IMR-90 (cell line): Measurements from ENCODE around the gene PFKFB1. TPM values are rescaled to one million over a fixed set of nuclear protein-coding genes. Genes with fewer than 3 reads are reported as not detected.

Source experiments
- ATAC-seq: fragments of 200-7000 bp; cut with Tn5 transposase; 2 replicates; pipeline ENCODE4 v1.9.1; 2020; ENCODE audit warnings: low read depth, mild to moderate bottlenecking, moderate library complexity
- BruUV-seq: library from RNA; stranded (reverse); fragments of 400-500 nt; replicated peaks from 2 replicates; lab custom pipeline; 2021; lab: Mats Ljungman, UMichigan
- CTCF ChIA-PET: fragments of 300-600 bp; formaldehyde crosslinking; extraction: SDS; loops from one replicate; lab custom pipeline; 2021; ENCODE audit warnings: antibody characterized with exemption; lab: Yijun Ruan, JAX
- POLR2A ChIA-PET: fragments of 300-600 bp; sonication (Branson Sonifier 250); formaldehyde crosslinking; loops from one replicate; lab custom pipeline; 2022; ENCODE audit warnings: antibody characterized with exemption; ENCODE audit not compliant: unreplicated experiment; lab: Charles Lee
- DNase-seq: peaks from one replicate; pipeline ENCODE4 v3.0.0; 2013
- H2AFZ ChIP-seq: replicated peaks from 2 replicates; pipeline ENCODE3; 2013; ENCODE audit warnings: low read length, mild to moderate bottlenecking; ENCODE audit not compliant: poor library complexity
- H2AK5ac ChIP-seq: 2 replicates; pipeline ENCODE4 v1.6.1; 2013; ENCODE audit warnings: low read depth, low read length, inconsistent platforms
- H2AK9ac ChIP-seq: replicated peaks from 2 replicates; pipeline ENCODE3; 2013; ENCODE audit warnings: mild to moderate bottlenecking, low read depth, low read length, moderate library complexity; ENCODE audit not compliant: poor library complexity
- H2BK120ac ChIP-seq: 2 replicates; pipeline ENCODE4 v1.6.1; 2013; ENCODE audit warnings: low read depth, low read length, inconsistent platforms
- H2BK15ac ChIP-seq: 3 replicates; pipeline ENCODE4 v1.6.1; 2013; ENCODE audit warnings: low read depth, low read length, inconsistent platforms
- H2BK20ac ChIP-seq: 2 replicates; pipeline ENCODE4 v1.6.1; 2013; ENCODE audit warnings: low read depth, mild to moderate bottlenecking, inconsistent platforms, low read length, moderate library complexity
- H2BK5ac ChIP-seq: 2 replicates; pipeline ENCODE4 v1.6.1; 2013; ENCODE audit warnings: mild to moderate bottlenecking, low read depth, low read length, inconsistent platforms; ENCODE audit not compliant: poor library complexity, severe bottlenecking
- H3K14ac ChIP-seq: replicated peaks from 2 replicates; pipeline ENCODE4 v1.6.1; 2013; ENCODE audit warnings: low read depth, low read length, inconsistent platforms
- H3K18ac ChIP-seq: 2 replicates; pipeline ENCODE4 v1.6.1; 2013; ENCODE audit warnings: low read depth, low read length, control low read depth
- H3K23ac ChIP-seq: 2 replicates; pipeline ENCODE4 v1.6.1; 2013; ENCODE audit warnings: low read depth, low read length, inconsistent platforms
- H3K27ac ChIP-seq: 2 replicates; pipeline ENCODE4 v1.5.1; 2013; ENCODE audit warnings: mild to moderate bottlenecking, control low read depth, low read length; ENCODE audit not compliant: insufficient read depth
- H3K27me3 ChIP-seq: 2 replicates; pipeline ENCODE4 v1.6.1; 2013; ENCODE audit warnings: low read length; ENCODE audit not compliant: control insufficient read depth, insufficient read depth
- H3K36me3 ChIP-seq: 2 replicates; pipeline ENCODE4 v1.6.1; 2013; ENCODE audit warnings: low read length, mixed read lengths; ENCODE audit not compliant: control insufficient read depth, insufficient read depth
- H3K4ac ChIP-seq: 2 replicates; pipeline ENCODE4 v1.6.1; 2013; ENCODE audit warnings: low read depth, low read length, inconsistent platforms
- H3K4me1 ChIP-seq: 2 replicates; pipeline ENCODE4 v1.6.1; 2013; ENCODE audit warnings: low read length, mixed read lengths; ENCODE audit not compliant: control insufficient read depth, insufficient read depth
- H3K4me2 ChIP-seq: 2 replicates; pipeline ENCODE4 v1.6.1; 2013; ENCODE audit warnings: low read depth, mild to moderate bottlenecking, control low read depth, low read length, moderate library complexity
- H3K4me3 ChIP-seq: 2 replicates; pipeline ENCODE4 v1.5.1; 2013; ENCODE audit warnings: low read depth, mild to moderate bottlenecking, control low read depth, low read length, moderate library complexity; ENCODE audit not compliant: insufficient read depth
- H3K56ac ChIP-seq: 2 replicates; pipeline ENCODE4 v1.6.1; 2013; ENCODE audit warnings: low read length, inconsistent platforms; ENCODE audit not compliant: insufficient read depth; ENCODE audit errors: extremely low read depth
- H3K79me1 ChIP-seq, 2 experiments: 2 replicates each; pipeline ENCODE4 v1.6.1; 2013; ENCODE audit warnings: low read length in 2 of 2, inconsistent platforms in 1 of 2, low read depth in 1 of 2
- H3K9ac ChIP-seq: 2 replicates; pipeline ENCODE4 v1.6.1; 2013; ENCODE audit warnings: low read depth, low read length, control low read depth
- H3K9me1 ChIP-seq: 2 replicates; pipeline ENCODE4 v1.6.1; 2013; ENCODE audit warnings: low read length, inconsistent platforms; ENCODE audit not compliant: insufficient read depth
- H3K9me3 ChIP-seq: 2 replicates; pipeline ENCODE4 v1.6.1; 2013; ENCODE audit warnings: low read length; ENCODE audit not compliant: control insufficient read depth, insufficient read depth
- H4K20me1 ChIP-seq: 2 replicates; pipeline ENCODE4 v1.6.1; 2013; ENCODE audit warnings: low read length, inconsistent platforms; ENCODE audit not compliant: insufficient read depth
- H4K5ac ChIP-seq: 2 replicates; pipeline ENCODE4 v1.6.1; 2013; ENCODE audit warnings: mild to moderate bottlenecking, low read depth, low read length, control low read depth
- H4K8ac ChIP-seq, 2 experiments: 2 replicates each; pipeline ENCODE4 v1.6.1; 2013; ENCODE audit warnings: low read depth in 2 of 2, low read length in 2 of 2, control low read depth in 1 of 2, inconsistent platforms in 1 of 2
- H4K91ac ChIP-seq: 2 replicates; pipeline ENCODE4 v1.6.1; 2013; ENCODE audit warnings: low read depth, low read length, inconsistent platforms; ENCODE audit not compliant: insufficient read depth
- BHLHE40 ChIP-seq: fragments of 150-350 bp; IDR thresholded peaks from 2 replicates; pipeline ENCODE4 v1.6.1; 2016; ENCODE audit warnings: mild to moderate bottlenecking, low read depth, low read length
- CHD1 ChIP-seq: IDR thresholded peaks from 2 replicates; pipeline ENCODE4 v1.6.1; 2012; ENCODE audit warnings: low read depth, low read length, improper control_type of control experiment
- MAFK ChIP-seq: IDR thresholded peaks from 2 replicates; pipeline ENCODE4 v1.6.1; 2012; ENCODE audit warnings: low read depth, low read length, improper control_type of control experiment
- RCOR1 ChIP-seq: IDR thresholded peaks from 2 replicates; pipeline ENCODE4 v1.6.1; 2012; ENCODE audit warnings: mild to moderate bottlenecking, low read length, improper control_type of control experiment; ENCODE audit not compliant: insufficient replicate concordance
- RFX5 ChIP-seq: IDR thresholded peaks from 2 replicates; pipeline ENCODE4 v1.8.0; 2012; ENCODE audit warnings: low read depth, mild to moderate bottlenecking, low read length, moderate library complexity
- SMC3 ChIP-seq: fragments of 150-350 bp; IDR thresholded peaks from 2 replicates; pipeline ENCODE4 v1.6.1; 2016; ENCODE audit warnings: low read depth, mild to moderate bottlenecking, antibody characterized with exemption, low read length, moderate library complexity
- WGBS, 2 experiments: methylation state at CpG; one replicate each; pipeline versions ENCODE4 v1.1.5 to v1.1.7; 2013; ENCODE audit warnings: missing lambda C conversion rate in 2 of 2; ENCODE audit not compliant: insufficient read length in 1 of 2; ENCODE audit errors: extremely low coverage in 2 of 2; 5-methylcytosine and 5-hydroxymethylcytosine counted together
- dilution Hi-C: fragments of 300-500 bp; cut with HindIII; formaldehyde crosslinking; loops from one replicate; pipeline ENCODE4 v1.14.3; 2018; ENCODE audit warnings: low sequenced_read_pairs; ENCODE audit not compliant: unreplicated experiment
- in situ Hi-C: fragments of 300-500 bp; cut with MboI; formaldehyde crosslinking; loops from 3 replicates; pipeline ENCODE4 v1.14.3; 2019; ENCODE audit warnings: low sequenced_read_pairs, inconsistent platforms, mixed read lengths
- intact Hi-C: fragments of 100-400 bp; cut with micrococcal nuclease; formaldehyde crosslinking; loops from 2 replicates; pipeline ENCODE4 v1.10.0; 2022
- polyA plus RNA-seq, 3 experiments: library from polyadenylated mRNA; depleted of rRNA; stranded (reverse); fragments of >200 nt; gene quantifications; 2 replicates each; pipeline ENCODE4 v1.2.3, GENCODE V29; 2012; ENCODE audit warnings: low replicate concordance in 1 of 3
- total RNA-seq: library from RNA; depleted of rRNA; stranded (reverse); fragments of >200 nt; gene quantifications from 2 replicates; pipeline ENCODE4 v1.2.3, GENCODE V29; 2012
- TF ChIP-seq, protein P1 (sequence below): fragments of 150-350 bp; IDR thresholded peaks from 2 replicates; pipeline ENCODE4 v1.6.1; 2017; ENCODE audit warnings: mild to moderate bottlenecking, antibody characterized with exemption, low read length, low read depth
- TF ChIP-seq, protein P2 (sequence below): conservative IDR thresholded peaks from 2 replicates; pipeline ENCODE4 v1.5.1; 2012; ENCODE audit warnings: mild to moderate bottlenecking, low read depth, low read length, improper control_type of control experiment

PFKFB1 gene
- total and polyA plus RNA-seq, 2 of the 4 experiments (the other 2 are of a cell fraction) = under 0.01 to 0.15 TPM

DNA sequence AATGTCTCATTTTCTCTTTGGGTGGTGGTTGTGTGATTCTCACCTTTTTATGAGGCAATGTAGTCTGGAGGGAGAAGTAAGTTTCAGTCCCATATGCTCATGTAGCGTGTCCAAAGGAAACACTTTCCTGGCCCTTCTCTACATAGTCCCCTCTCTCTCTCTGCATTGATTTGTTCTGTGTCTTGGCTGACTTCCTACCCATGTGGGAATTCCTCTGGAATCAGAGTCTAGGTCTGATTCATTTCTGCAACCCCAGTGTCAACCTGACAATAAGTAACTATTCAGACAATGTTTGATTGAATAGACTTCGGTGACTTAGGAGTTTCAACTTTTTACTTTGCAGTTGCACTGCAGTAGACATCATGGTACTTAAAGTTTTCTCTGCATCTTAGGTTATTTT is 39.4 kb upstream of the PFKFB1 start:
- H3K23ac ChIP-seq = no peak overlapping the region
- H4K91ac ChIP-seq = no peak overlapping the region
- ATAC-seq = no peak
- no peak overlapping the region for H2AK5ac ChIP-seq
- H2AK9ac ChIP-seq = no peak overlapping the region
- no peak overlapping the region for H3K18ac ChIP-seq
- H3K4me2 ChIP-seq = no peak overlapping the region
- H3K27ac ChIP-seq = no peak overlapping the region
- no peak overlapping the region for H2BK20ac ChIP-seq
- peaks cover 1% of the 10 kb centered on the region for H3K27me3 ChIP-seq
- H3K79me1 ChIP-seq = no peaks in the 10 kb centered on the region
- H4K5ac ChIP-seq = no peak overlapping the region
- ChIA-PET CTCF (no interaction called here), POLR2A (no interaction called here)
- H3K9me3 ChIP-seq = no peaks in the 10 kb centered on the region
- no peak for DNase-seq
- H2BK120ac ChIP-seq = no peak overlapping the region
- no CpG with 5 or more reads among the region's 2 CpGs for WGBS, 2 experiments
- H3K4me3 ChIP-seq = no peak overlapping the region
- no peak overlapping the region for H3K9ac ChIP-seq
- intact Hi-C loops = no loop called here
- H2AFZ ChIP-seq = no peak overlapping the region
- H3K56ac ChIP-seq = no peak overlapping the region
- TF ChIP-seq SMC3 = no peak
- TF ChIP-seq, protein P1, sequence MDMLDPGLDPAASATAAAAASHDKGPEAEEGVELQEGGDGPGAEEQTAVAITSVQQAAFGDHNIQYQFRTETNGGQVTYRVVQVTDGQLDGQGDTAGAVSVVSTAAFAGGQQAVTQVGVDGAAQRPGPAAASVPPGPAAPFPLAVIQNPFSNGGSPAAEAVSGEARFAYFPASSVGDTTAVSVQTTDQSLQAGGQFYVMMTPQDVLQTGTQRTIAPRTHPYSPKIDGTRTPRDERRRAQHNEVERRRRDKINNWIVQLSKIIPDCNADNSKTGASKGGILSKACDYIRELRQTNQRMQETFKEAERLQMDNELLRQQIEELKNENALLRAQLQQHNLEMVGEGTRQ = no peak
- TF ChIP-seq MAFK = no peak
- TF ChIP-seq RFX5 = no peak
- no peak for TF ChIP-seq RCOR1
- TF ChIP-seq, protein P2, sequence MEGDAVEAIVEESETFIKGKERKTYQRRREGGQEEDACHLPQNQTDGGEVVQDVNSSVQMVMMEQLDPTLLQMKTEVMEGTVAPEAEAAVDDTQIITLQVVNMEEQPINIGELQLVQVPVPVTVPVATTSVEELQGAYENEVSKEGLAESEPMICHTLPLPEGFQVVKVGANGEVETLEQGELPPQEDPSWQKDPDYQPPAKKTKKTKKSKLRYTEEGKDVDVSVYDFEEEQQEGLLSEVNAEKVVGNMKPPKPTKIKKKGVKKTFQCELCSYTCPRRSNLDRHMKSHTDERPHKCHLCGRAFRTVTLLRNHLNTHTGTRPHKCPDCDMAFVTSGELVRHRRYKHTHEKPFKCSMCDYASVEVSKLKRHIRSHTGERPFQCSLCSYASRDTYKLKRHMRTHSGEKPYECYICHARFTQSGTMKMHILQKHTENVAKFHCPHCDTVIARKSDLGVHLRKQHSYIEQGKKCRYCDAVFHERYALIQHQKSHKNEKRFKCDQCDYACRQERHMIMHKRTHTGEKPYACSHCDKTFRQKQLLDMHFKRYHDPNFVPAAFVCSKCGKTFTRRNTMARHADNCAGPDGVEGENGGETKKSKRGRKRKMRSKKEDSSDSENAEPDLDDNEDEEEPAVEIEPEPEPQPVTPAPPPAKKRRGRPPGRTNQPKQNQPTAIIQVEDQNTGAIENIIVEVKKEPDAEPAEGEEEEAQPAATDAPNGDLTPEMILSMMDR = no peak
- no peak for TF ChIP-seq BHLHE40
- TF ChIP-seq CHD1 = no peak
- H3K4ac ChIP-seq = no peak overlapping the region
- no TSS peak for BruUV-seq
- H4K8ac ChIP-seq = no peak overlapping the region
- in situ Hi-C loops = no loop called here
- H2BK5ac ChIP-seq = no peak overlapping the region
- H3K14ac ChIP-seq = no peak overlapping the region
- no peaks in the 10 kb centered on the region for H3K9me1 ChIP-seq
- no peak overlapping the region for H2BK15ac ChIP-seq
- no peaks in the 10 kb centered on the region for H4K20me1 ChIP-seq
- dilution Hi-C loops = no loop called here
- no peaks in the 10 kb centered on the region for H3K4me1 ChIP-seq
- H3K36me3 ChIP-seq = no peaks in the 10 kb centered on the region
